GM19467 (cell line): ENCODE data around the gene OCRL.

Experiments used
- ATAC-seq: cut with Tn5 transposase; IDR thresholded peaks from one replicate; pipeline ENCODE4 v1.9.1; 2021; ENCODE audit warnings: mild to moderate bottlenecking, moderate library complexity; ENCODE audit not compliant: unreplicated experiment

The OCRL gene

DNA sequence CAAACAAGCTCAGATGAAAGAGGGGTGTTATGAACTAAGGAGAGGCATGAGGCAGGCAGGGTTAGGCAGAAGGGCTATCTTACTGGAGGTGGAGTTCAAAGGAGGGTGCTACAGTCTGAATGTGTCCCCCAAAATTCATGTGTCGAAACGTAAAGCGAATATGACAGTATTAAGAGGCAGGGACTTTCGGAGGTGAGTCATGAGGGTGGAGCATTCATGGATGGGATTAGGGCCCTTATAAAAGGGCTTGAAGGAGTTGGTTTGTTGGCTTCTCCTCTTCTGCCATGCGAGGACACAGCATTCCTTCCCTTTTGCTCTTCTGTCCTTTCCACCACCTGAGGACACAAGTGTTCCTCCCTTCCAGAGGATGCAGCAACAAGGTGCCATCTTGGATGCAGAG is 91.8 kb downstream of the OCRL start:
- no peak for ATAC-seq

DNA sequence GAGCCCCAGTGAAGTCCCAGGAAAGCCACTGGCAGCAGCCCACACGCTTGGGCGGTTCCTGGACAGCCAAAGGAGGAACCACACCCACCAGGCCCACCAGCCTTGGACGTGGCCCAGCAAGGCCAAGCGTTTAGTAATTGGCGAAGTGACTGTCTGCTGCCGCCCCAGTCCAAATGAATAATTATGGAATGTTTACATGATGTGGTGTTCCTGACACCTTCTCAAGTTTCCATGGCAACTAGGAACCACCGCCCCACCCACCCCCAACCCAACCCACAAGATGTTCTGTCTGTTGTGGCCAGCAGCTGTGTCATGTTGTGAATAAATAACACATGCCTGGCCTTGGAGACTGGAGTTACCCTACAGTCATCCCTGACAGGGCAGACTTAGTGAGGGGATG is 92.4 kb downstream of the OCRL start:
- ATAC-seq: no peak

DNA sequence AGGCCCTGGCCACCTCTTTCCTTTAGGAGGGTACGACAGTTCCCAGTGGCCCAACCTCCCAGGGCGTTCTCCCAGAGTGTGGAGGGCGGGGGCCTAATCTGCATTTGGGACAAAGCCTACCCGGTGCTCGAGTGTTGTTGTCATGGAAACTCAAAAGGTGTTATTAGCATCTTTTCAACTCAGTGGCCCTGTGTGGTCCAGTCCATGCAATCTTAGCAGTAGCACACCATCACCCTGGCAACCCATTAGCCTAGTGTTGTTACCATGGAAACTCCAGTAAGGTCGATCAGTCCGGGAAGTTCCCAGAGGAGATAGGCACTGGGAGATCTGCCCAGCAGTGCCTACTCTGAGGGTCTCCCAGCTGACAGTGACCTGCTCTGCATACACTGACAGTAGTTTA is 94.5 kb downstream of the OCRL start:
- ATAC-seq: no peak

DNA sequence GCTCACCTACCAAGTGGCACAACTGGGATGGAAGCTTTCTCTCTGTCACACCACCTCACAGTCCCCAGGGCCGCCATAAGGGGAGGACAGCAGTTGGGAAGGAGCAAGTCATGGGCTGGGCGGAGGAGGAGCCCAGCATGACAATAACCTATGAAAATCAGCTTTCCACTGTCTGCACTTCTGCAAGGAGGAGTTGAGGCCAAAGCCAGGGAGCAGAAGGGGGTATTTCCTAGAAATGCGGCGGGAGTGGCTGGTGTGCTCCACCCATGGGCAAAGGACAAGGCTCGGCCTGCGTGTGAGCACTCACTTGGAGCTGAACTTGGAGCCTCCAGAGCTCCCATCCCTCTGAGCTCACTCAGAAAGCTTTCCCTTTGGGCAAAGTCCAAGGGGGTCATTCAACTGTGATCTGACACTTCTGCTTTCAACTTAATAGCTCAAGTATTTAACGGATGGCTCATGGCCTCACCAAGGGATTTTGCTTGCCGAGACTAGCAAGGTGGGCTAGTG is 96.2 kb downstream of the OCRL start:
- ATAC-seq: no peak

DNA sequence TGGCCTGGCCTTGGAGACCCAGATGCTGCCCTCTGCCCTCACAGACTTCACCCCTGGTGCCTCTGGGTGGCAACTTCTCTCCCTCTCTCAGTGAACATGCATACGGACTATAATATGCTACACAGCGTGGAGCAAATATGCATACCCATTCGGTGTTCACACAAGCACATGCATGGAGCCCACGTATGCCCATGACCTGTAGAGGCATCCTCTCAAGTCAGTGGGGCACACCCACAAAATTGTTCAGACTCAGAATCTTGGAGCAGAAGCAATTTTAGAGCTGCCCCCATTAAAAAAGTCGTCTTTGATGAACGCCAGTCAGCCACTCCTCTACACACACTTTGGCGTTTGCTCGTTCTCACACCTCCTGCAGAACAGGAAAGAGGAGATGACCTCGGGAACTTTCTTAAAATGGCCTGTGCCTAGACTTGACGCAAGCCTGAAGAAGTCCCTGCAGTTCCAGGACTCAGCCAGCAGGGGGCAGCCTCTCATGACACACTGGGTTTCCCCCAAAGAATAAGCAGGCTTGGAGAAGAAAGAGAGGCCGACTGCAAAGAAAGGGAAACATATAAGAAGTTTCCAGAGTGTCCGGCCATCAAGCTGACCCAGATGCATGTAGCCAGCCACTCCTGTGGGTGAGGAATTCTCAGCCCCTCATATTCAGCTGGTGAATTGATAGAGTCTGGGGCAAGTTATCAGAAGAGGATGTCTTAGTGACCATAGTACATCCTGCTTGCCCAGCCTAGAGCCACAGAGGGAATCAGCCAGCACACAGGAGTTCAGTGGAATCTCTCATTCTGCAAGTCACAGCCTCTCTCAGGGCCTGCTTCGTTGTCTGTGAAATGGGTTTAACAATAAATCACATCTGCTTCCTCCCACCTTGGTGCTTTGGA is 97.4 kb downstream of the OCRL start:
- peak; percentile 60 for ATAC-seq

DNA sequence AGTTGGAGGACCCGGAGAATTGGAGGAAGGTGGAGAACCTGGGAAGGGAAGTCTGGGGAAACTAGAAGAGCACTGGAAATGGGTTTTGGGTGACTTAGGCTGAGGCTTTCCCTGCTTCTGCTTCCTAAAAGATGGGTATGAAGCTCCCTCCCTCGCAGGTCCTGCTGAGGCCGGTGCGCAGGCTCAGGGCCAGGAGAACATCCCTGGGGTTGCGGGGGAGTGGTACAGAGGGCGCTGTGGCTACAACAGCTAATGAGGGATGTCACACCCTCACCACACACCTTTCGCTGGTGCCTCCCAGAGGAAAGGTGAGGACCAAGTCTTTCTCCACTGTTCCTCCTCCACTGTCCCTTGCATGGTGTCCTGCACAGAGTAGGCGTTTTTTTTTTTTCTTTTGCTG is 98.9 kb downstream of the OCRL start:
- no peak for ATAC-seq

DNA sequence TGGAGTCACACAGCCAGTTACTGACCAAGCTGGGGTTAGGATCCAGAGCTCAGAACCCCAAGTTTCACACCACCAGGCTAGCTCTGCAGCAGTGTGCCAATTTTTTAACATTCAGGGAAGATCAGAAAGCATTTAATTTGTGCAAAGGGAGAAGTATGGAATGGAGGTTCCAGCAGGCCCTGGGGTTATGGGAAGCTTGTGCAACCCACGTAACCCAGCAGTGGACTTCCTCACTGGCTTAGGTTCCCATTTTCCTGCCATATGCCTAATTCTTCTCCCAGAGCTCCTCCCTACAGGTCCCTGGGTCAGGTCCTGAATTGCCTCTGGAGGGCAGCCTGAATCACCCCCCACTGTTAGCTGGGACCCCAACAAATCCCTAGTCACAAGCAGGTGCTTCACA is 100.7 kb downstream of the OCRL start:
- ATAC-seq: no peak

DNA sequence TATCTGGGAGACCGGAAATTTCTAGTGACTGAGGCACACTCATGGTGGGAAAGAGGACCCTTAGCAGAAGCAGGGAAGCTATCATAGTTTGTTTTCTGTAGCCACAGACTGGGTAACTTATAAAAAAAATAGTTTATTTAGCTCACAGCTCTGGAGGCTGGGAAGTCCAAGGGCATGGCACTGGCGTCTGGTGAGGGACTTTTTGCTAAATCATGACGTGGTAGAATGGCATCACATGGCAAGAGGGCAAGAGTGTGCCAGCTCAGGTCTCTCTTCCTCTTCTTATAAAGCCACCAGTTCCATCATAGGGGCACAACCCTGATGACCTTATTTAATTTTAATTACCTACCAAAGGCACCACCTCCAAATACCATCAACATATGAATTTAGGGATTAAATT is 101.4 kb downstream of the OCRL start:
- no peak for ATAC-seq

DNA sequence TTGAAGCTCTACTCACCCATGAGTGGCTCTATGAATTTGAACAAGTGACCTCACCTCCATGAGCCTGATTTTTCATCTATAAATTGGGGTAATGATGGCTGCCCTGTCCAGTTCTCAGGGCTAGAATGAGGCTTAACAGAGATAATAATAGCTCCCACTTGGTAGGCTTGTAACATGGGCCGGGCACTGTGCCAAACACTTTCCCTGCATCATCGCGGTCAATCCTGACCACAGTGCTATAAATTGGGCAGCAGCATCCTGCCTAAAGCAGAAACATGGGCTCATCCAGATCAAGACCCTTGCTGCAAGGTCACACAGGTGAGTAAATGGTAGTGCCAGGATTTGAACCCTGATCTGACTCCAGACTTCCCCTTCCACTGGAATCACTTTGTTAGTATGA is 101.9 kb downstream of the OCRL start:
- no peak for ATAC-seq
